Suprapubic skin (tissue), 4 donors: ENCODE results near the gene DCLK3.

Source experiments
- EP300 ChIP-seq: sonication (generic); formaldehyde crosslinking; IDR thresholded peaks from one replicate; pipeline ENCODE4 v1.6.1; 2017; ENCODE audit warnings: antibody characterized with exemption
- POLR2A ChIP-seq, 2 donors: fragments of 450-650 bp; IDR thresholded peaks; one replicate each; pipeline ENCODE4 v1.6.1; 2017; ENCODE audit warnings: antibody characterized with exemption in 2 of 2, mild to moderate bottlenecking in 2 of 2, moderate library complexity in 2 of 2
- POLR2AphosphoS5 ChIP-seq, 3 donors: sonication (generic); formaldehyde crosslinking; IDR thresholded peaks; one replicate each; pipeline ENCODE4 v1.6.1; 2017; ENCODE audit warnings: antibody characterized with exemption in 3 of 3
- TF ChIP-seq, protein P1 (sequence below), 2 donors: fragments of 200-600 bp in 1 of 2; fragments of 450-650 bp in 1 of 2; sonication (generic) in 1 of 2; IDR thresholded peaks; one replicate each; pipeline ENCODE4 v1.5.1; 2016 to 2019; ENCODE audit warnings: antibody characterized with exemption in 2 of 2, mild to moderate bottlenecking in 1 of 2, moderate library complexity in 1 of 2

DNA sequence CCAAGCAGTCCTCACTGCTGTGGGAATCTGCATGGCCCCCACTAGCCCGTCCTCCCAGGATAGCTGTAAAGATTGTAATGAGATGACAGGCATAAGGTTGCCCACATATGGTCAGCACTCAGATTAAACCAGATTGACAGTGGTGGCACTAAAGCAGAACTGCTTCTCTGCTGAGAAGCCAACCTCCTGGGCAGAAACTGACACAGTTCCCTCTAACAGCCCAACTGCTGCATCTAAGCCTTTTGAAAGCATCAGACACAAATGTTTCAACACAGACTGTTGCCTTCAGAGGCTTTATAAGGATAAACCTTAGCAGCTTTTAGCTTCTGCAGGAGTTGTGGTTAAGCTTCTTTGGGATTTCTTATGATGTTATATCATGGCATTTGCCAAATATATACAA, 13.0 kb downstream of the DCLK3 start:
- TF ChIP-seq, protein P1, sequence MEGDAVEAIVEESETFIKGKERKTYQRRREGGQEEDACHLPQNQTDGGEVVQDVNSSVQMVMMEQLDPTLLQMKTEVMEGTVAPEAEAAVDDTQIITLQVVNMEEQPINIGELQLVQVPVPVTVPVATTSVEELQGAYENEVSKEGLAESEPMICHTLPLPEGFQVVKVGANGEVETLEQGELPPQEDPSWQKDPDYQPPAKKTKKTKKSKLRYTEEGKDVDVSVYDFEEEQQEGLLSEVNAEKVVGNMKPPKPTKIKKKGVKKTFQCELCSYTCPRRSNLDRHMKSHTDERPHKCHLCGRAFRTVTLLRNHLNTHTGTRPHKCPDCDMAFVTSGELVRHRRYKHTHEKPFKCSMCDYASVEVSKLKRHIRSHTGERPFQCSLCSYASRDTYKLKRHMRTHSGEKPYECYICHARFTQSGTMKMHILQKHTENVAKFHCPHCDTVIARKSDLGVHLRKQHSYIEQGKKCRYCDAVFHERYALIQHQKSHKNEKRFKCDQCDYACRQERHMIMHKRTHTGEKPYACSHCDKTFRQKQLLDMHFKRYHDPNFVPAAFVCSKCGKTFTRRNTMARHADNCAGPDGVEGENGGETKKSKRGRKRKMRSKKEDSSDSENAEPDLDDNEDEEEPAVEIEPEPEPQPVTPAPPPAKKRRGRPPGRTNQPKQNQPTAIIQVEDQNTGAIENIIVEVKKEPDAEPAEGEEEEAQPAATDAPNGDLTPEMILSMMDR (IDR thresholded peaks at IDR 0.05): no peak
- TF ChIP-seq EP300: no peak
- TF ChIP-seq POLR2A (IDR thresholded peaks at IDR 0.05): no peak
- no peak for TF ChIP-seq POLR2AphosphoS5 (IDR thresholded peaks at IDR 0.05)
